Vagina (tissue), 2 donors: ENCODE measurements around the gene RLBP1. TPM values are rescaled to one million over a fixed set of nuclear protein-coding genes. Genes with fewer than 3 reads are reported as not detected.

Source experiments
- DNase-seq, 2 donors: peaks; one replicate each; pipeline ENCODE4 v3.0.0-alpha.2; 2017; ENCODE audit errors: extremely low spot score in 2 of 2
- H3K27ac ChIP-seq: fragments of 200-600 bp; sonication (generic); one replicate; pipeline ENCODE4 v1.5.1; 2019
- H3K27me3 ChIP-seq: fragments of 200-600 bp; sonication (generic); one replicate; pipeline ENCODE4 v1.5.1; 2019
- H3K36me3 ChIP-seq, 2 donors: fragments of 200-600 bp; sonication (generic); one replicate each; pipeline ENCODE4 v1.5.1; 2017 to 2019
- H3K4me1 ChIP-seq: fragments of 200-600 bp; sonication (generic); one replicate; pipeline ENCODE4 v1.5.1; 2019
- H3K4me3 ChIP-seq, 2 donors: fragments of 200-600 bp; sonication (generic); 1 replicate in 1 of 2; 2 replicates in 1 of 2; pipeline ENCODE4 v1.5.1; 2016 to 2019
- H3K9me3 ChIP-seq: fragments of 200-600 bp; sonication (generic); one replicate; pipeline ENCODE4 v1.5.1; 2019
- CTCF ChIP-seq, 3 experiments: fragments of 450-650 bp in 2 of 3; fragments of 200-600 bp in 1 of 3; sonication (generic) in 1 of 3; IDR thresholded peaks; one replicate each; pipeline ENCODE4 v1.5.1; 2017 to 2019; ENCODE audit warnings: antibody characterized with exemption in 3 of 3, mild to moderate bottlenecking in 2 of 3, moderate library complexity in 2 of 3
- POLR2A ChIP-seq, 2 donors: fragments of 450-650 bp; IDR thresholded peaks; one replicate each; pipeline ENCODE4 v1.6.1; 2017; ENCODE audit warnings: antibody characterized with exemption in 2 of 2, mild to moderate bottlenecking in 2 of 2, moderate library complexity in 2 of 2
- POLR2AphosphoS5 ChIP-seq, 2 donors: sonication (generic); formaldehyde crosslinking; IDR thresholded peaks; one replicate each; pipeline ENCODE4 v1.9.0; 2017; ENCODE audit warnings: antibody characterized with exemption in 2 of 2, mild to moderate bottlenecking in 2 of 2, low read depth in 1 of 2; ENCODE audit not compliant: insufficient read depth in 1 of 2
- intact Hi-C: fragments of 100-400 bp; cut with DNase I; formaldehyde crosslinking; loops from one replicate; pipeline ENCODE4 v1.15.1; 2023
- total RNA-seq: library from RNA; depleted of rRNA; stranded (reverse); fragments of >200 nt; gene quantifications from one replicate; pipeline ENCODE4 v1.2.3, GENCODE V29; 2016

Gene RLBP1
- total RNA-seq, 1 donor from 2014 or later = not detected

- no peaks in the 10 kb centered on the region for H3K27me3 ChIP-seq
- intact Hi-C loops = loop anchor here (5.0 kb wide), 3 partner anchors 120 to 285 kb away; no protein-coding TSS in a partner anchor
- TF ChIP-seq POLR2AphosphoS5 (IDR thresholded peaks at IDR 0.05; ENCODE audit: insufficient read depth in 1 of 2, low read depth in 1 of 2) (no peak), CTCF (IDR thresholded peaks at IDR 0.05) (no peak), POLR2A (IDR thresholded peaks at IDR 0.05) (no peak)
Measured at GRCh38 chr15:89177116-89177515, 44.3 kb downstream of the RLBP1 start.

GRCh38 chr15:89175617-89176191 is 45.7 kb downstream of the RLBP1 start:
- Histone ChIP-seq H3K27me3 (no peaks in the 10 kb centered on the region), H3K4me1 (peaks cover 10% of the 10 kb centered on the region), H3K9me3 (no peaks in the 10 kb centered on the region), H3K4me3 (no peak overlapping the region), H3K36me3 (peaks cover 0 to 26% of the 10 kb centered on the region in 2 donors), H3K27ac (no peak overlapping the region)
- TF ChIP-seq POLR2A (IDR thresholded peaks at IDR 0.05) = no peak
- TF ChIP-seq CTCF (IDR thresholded peaks at IDR 0.05) = no peak
- no peak for TF ChIP-seq POLR2AphosphoS5 (IDR thresholded peaks at IDR 0.05; ENCODE audit: insufficient read depth in 1 of 2, low read depth in 1 of 2)
- intact Hi-C loops = loop anchor here (5.0 kb wide), 3 partner anchors 118 to 283 kb away; no protein-coding TSS in a partner anchor
- DNase-seq = no peak

More at GRCh38 chr15:89177116-89177515, 44.3 kb downstream of the RLBP1 start:
- H3K9me3 ChIP-seq = no peaks in the 10 kb centered on the region
- no peak for DNase-seq
- peak overlapping the region; percentile 49 for H3K27ac ChIP-seq
- H3K4me1 ChIP-seq = peaks cover 10% of the 10 kb centered on the region
- no peak overlapping the region for H3K4me3 ChIP-seq
- peaks cover 0 to 26% of the 10 kb centered on the region in 2 donors for H3K36me3 ChIP-seq

GRCh38 chr15:89174476-89174875 is 46.9 kb downstream of the RLBP1 start:
- TF ChIP-seq CTCF (IDR thresholded peaks at IDR 0.05) (no peak), POLR2AphosphoS5 (IDR thresholded peaks at IDR 0.05; ENCODE audit: insufficient read depth in 1 of 2, low read depth in 1 of 2) (no peak), POLR2A (IDR thresholded peaks at IDR 0.05) (no peak)
- H3K4me1 ChIP-seq = peaks cover 10% of the 10 kb centered on the region
- H3K4me3 ChIP-seq = no peak overlapping the region
- intact Hi-C loops = no loop called here
- H3K36me3 ChIP-seq = peaks cover 0 to 22% of the 10 kb centered on the region in 2 donors
- H3K9me3 ChIP-seq = no peaks in the 10 kb centered on the region
- no peak overlapping the region for H3K27ac ChIP-seq
- H3K27me3 ChIP-seq = no peaks in the 10 kb centered on the region
- DNase-seq = no peak

DNA sequence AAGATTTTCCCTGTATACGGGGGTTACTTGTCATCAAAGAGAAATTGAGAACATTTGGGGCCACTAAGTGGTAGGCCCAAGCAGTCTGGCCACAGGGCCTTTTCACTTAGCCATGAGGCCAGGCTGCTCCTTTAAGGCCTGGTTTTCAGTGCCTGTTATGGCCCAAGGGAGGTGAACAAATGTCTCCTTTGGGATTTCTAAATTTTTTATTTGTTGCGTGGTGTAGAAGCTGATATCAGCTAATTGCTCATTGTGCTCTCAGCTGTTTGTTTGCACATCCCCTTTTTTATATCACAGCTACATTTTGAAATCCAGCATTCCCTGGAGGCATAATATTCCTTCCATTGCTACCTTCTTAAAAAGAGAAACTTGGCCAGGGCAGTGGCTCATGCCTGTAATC is 48.5 kb downstream of the RLBP1 start:
- Histone ChIP-seq H3K27ac (no peak overlapping the region), H3K36me3 (peaks cover 0 to 15% of the 10 kb centered on the region in 2 donors), H3K27me3 (no peaks in the 10 kb centered on the region), H3K4me3 (no peak overlapping the region), H3K9me3 (no peaks in the 10 kb centered on the region), H3K4me1 (peaks cover 14% of the 10 kb centered on the region)
- no peak for DNase-seq
- TF ChIP-seq CTCF (IDR thresholded peaks at IDR 0.05) (no peak), POLR2AphosphoS5 (IDR thresholded peaks at IDR 0.05; ENCODE audit: insufficient read depth in 1 of 2, low read depth in 1 of 2) (no peak), POLR2A (IDR thresholded peaks at IDR 0.05) (no peak)
- intact Hi-C loops = no loop called here
